ENCODE measurements around the gene ALOXE3. TPM values are rescaled to one million over a fixed set of nuclear protein-coding genes. Genes with fewer than 3 reads are reported as not detected.

ALOXE3 gene
- total RNA-seq, 1 experiment from 2014 or later: 0.13 TPM

- Histone ChIP-seq H2AFZ (ENCODE audit: low read length) (no peak overlapping the region), H3K9me3 (ENCODE audit: control insufficient read depth, low read depth, low read length) (no peaks in the 10 kb centered on the region), H2BK12ac (ENCODE audit: insufficient read length, low read depth, low read length) (no peak overlapping the region), H3K4me1 (ENCODE audit: insufficient read depth, low read length) (peaks cover 3% of the 10 kb centered on the region; the same call in 1 of the 2 replicates), H4K20me1 (ENCODE audit: control insufficient read depth, insufficient read depth, insufficient read length) (no peaks in the 10 kb centered on the region), H3K23me2 (ENCODE audit: insufficient read length, low read depth, low read length, poor library complexity, severe bottlenecking) (peaks cover 10% of the 10 kb centered on the region), H3K79me2 (ENCODE audit: insufficient read depth, low read length) (no peaks in the 10 kb centered on the region), H3K27me3 (ENCODE audit: insufficient read depth, low read length) (peaks cover 13% of the 10 kb centered on the region; the same call in 1 of the 2 replicates), H2BK20ac (ENCODE audit: low read depth, low read length, poor library complexity, severe bottlenecking) (no peak overlapping the region), H3T11ph (ENCODE audit: low read length) (no peak overlapping the region), H3K27ac (ENCODE audit: insufficient read length, low read depth, low read length) (no peak overlapping the region), H2BK120ac (ENCODE audit: low read depth, low read length, poor library complexity, severe bottlenecking) (no peak overlapping the region), H4K5ac (ENCODE audit: insufficient read length, low read depth, low read length) (no peak overlapping the region), H4K8ac (replicated peaks; ENCODE audit: insufficient read length, low read depth, low read length) (no peak overlapping the region), H3K9ac (ENCODE audit: extremely low read depth, insufficient read length, low read length) (no peak overlapping the region), H3K14ac (ENCODE audit: insufficient read depth, low read length) (no peak overlapping the region), H2AK5ac (ENCODE audit: insufficient read length, low read length) (no peak overlapping the region), H3K4ac (ENCODE audit: low read depth, low read length) (no peak overlapping the region), H3K23ac (ENCODE audit: insufficient read length, low read depth, low read length) (no peak overlapping the region), H3K18ac (ENCODE audit: insufficient read length, low read depth, low read length) (no peak overlapping the region), H3K56ac (ENCODE audit: insufficient read length, low read depth, low read length) (no peak overlapping the region), H2BK5ac (ENCODE audit: insufficient read length, low read length) (no peak overlapping the region), H2BK15ac (ENCODE audit: low read depth, low read length) (no peak overlapping the region), H3K4me2 (ENCODE audit: insufficient read depth, insufficient read length, low read length) (peak overlapping the region; percentile 49), H3K79me1 (ENCODE audit: insufficient read depth, low read depth, low read length, poor library complexity, severe bottlenecking) (no peaks in the 10 kb centered on the region), H4K91ac (ENCODE audit: insufficient read length, low read depth, low read length) (no peak overlapping the region)
- Mint-ChIP-seq H3K4me3 (peak overlapping the region; percentile 46 to 61), H3K4me1 (peaks cover 46 to 49% of the 10 kb centered on the region in 2 experiments), H3K27ac (no peak overlapping the region), H3K27me3 (ENCODE audit: low read depth) (peaks cover 80% of the 10 kb centered on the region), H3K36me3 (ENCODE audit: insufficient read depth in 1 of 3, low read depth in 3 of 3) (no peaks in the 10 kb centered on the region), H3K9me3 (no peaks in the 10 kb centered on the region)
- no peak for TF ChIP-seq CTCF (conservative IDR thresholded peaks at IDR 0.05)
- no CpG with 5 or more reads among the region's 15 CpGs for WGBS (ENCODE audit: extremely low coverage, insufficient read length, low lambda C conversion rate)
- DNase-seq: no peak
Measured at GRCh38 chr17:8062807-8063483, 55.4 kb downstream of the ALOXE3 start.

All from H9 (cell line).